ENCODE measurements around the gene CP. TPM values are rescaled to one million over a fixed set of nuclear protein-coding genes. Genes with fewer than 3 reads are reported as not detected.

The CP gene
- total RNA-seq, 1 experiment from 2014 or later: 0.28 TPM

DNA sequence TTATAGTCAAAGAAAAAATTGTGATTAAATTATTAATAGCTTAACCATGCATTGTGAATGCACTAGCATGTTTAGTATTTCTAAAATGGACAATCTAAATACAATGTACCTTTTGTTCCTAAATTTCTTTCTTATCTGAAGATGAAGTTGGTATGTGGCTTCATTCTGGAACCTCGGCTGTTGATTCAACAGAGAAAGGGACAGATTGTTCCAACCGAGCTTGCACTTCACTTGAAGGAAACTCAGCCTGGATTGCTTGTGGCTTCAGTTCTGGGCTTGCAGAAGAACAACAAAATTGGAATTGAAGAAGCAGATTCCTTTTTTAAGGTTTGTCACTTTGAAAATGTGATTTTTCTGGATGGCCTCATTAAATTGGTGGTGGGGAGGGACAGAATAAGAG is 59.6 kb downstream of the CP start:
- H3K27me3 ChIP-seq (ENCODE audit: insufficient read depth, low read depth): no peaks in the 10 kb centered on the region
- CTCF ChIA-PET: no interaction called here
- H3K4me1 ChIP-seq (replicated peaks; ENCODE audit: insufficient read depth): peaks cover 15% of the 10 kb centered on the region
- no peak overlapping the region for H3K27ac ChIP-seq
- no peak for DNase-seq
- peaks cover 46% of the 10 kb centered on the region for H3K36me3 ChIP-seq (ENCODE audit: low read depth)
- H3K79me2 ChIP-seq (ENCODE audit: low read depth): no peaks in the 10 kb centered on the region
- H3K9me2 ChIP-seq (ENCODE audit: insufficient read depth): no peaks in the 10 kb centered on the region
- intact Hi-C loops (cut with micrococcal nuclease; ENCODE audit: unreplicated experiment): no loop called here
- BruUV-seq (replicated peaks): no TSS peak
- H3K9me3 ChIP-seq (ENCODE audit: insufficient read depth, low read depth): no peaks in the 10 kb centered on the region
- POLR2A ChIA-PET (ENCODE audit: unreplicated experiment): no interaction called here
- no peak overlapping the region for H3K4me2 ChIP-seq
- H3K4me3 ChIP-seq: no peak overlapping the region
- H2AFZ ChIP-seq: no peak overlapping the region
- peaks cover 6% of the 10 kb centered on the region; the same call in 1 of the 2 replicates for H3F3A ChIP-seq (ENCODE audit: insufficient read depth, low read depth)
- H4K20me1 ChIP-seq (ENCODE audit: insufficient read depth): no peaks in the 10 kb centered on the region
- TF ChIP-seq EZH2 (IDR thresholded peaks at IDR 0.05; ENCODE audit: low read depth) (no peak), CTCF (conservative IDR thresholded peaks at IDR 0.05) (no peak)

- no peaks in the 10 kb centered on the region for H4K20me1 ChIP-seq (ENCODE audit: insufficient read depth)
- intact Hi-C loops (cut with micrococcal nuclease; ENCODE audit: unreplicated experiment): no loop called here
- H3K27ac ChIP-seq: no peak overlapping the region
- CTCF ChIA-PET: no interaction called here
- POLR2A ChIA-PET (ENCODE audit: unreplicated experiment): no interaction called here
- H3K36me3 ChIP-seq (ENCODE audit: low read depth): peaks cover 42% of the 10 kb centered on the region
- DNase-seq: no peak
- BruUV-seq (replicated peaks): no TSS peak
- H3K79me2 ChIP-seq (ENCODE audit: low read depth): no peaks in the 10 kb centered on the region
- peaks cover 13% of the 10 kb centered on the region for H3K4me1 ChIP-seq (replicated peaks; ENCODE audit: insufficient read depth)
- H3K9me2 ChIP-seq (ENCODE audit: insufficient read depth): no peaks in the 10 kb centered on the region
- H2AFZ ChIP-seq: no peak overlapping the region
- no peaks in the 10 kb centered on the region for H3K9me3 ChIP-seq (ENCODE audit: insufficient read depth, low read depth)
- peaks cover 6% of the 10 kb centered on the region; the same call in 1 of the 2 replicates for H3F3A ChIP-seq (ENCODE audit: insufficient read depth, low read depth)
- no peak overlapping the region for H3K4me2 ChIP-seq
- no peaks in the 10 kb centered on the region for H3K27me3 ChIP-seq (ENCODE audit: insufficient read depth, low read depth)
- H3K4me3 ChIP-seq: no peak overlapping the region
- no peak for TF ChIP-seq CTCF (conservative IDR thresholded peaks at IDR 0.05)
- no peak for TF ChIP-seq EZH2 (IDR thresholded peaks at IDR 0.05; ENCODE audit: low read depth)
Measured at GRCh38 chr3:149160754-149161300, 60.8 kb downstream of the CP start.

GRCh38 chr3:149153402-149153801 is 68.2 kb downstream of the CP start:
- BruUV-seq (replicated peaks): no TSS peak
- H3K4me2 ChIP-seq: no peak overlapping the region
- no peaks in the 10 kb centered on the region for H3K9me2 ChIP-seq (ENCODE audit: insufficient read depth)
- no peaks in the 10 kb centered on the region for H3K4me1 ChIP-seq (replicated peaks; ENCODE audit: insufficient read depth)
- POLR2A ChIA-PET (ENCODE audit: unreplicated experiment): no interaction called here
- no peaks in the 10 kb centered on the region for H3K27me3 ChIP-seq (ENCODE audit: insufficient read depth, low read depth)
- TF ChIP-seq EZH2 (IDR thresholded peaks at IDR 0.05; ENCODE audit: low read depth): no peak
- TF ChIP-seq CTCF (conservative IDR thresholded peaks at IDR 0.05): no peak
- H3K27ac ChIP-seq: no peak overlapping the region
- intact Hi-C loops (cut with micrococcal nuclease; ENCODE audit: unreplicated experiment): no loop called here
- no peaks in the 10 kb centered on the region for H3F3A ChIP-seq (ENCODE audit: insufficient read depth, low read depth)
- no peak overlapping the region for H3K4me3 ChIP-seq
- H2AFZ ChIP-seq: no peak overlapping the region
- H3K9me3 ChIP-seq (ENCODE audit: insufficient read depth, low read depth): no peaks in the 10 kb centered on the region
- DNase-seq: no peak
- no peaks in the 10 kb centered on the region for H4K20me1 ChIP-seq (ENCODE audit: insufficient read depth)
- peaks cover 16% of the 10 kb centered on the region for H3K36me3 ChIP-seq (ENCODE audit: low read depth)
- CTCF ChIA-PET: no interaction called here
- no peaks in the 10 kb centered on the region for H3K79me2 ChIP-seq (ENCODE audit: low read depth)

Measured in PC-9 (cell line).